SK-N-MC (cell line): ENCODE data around the gene PPP2R2B.

Source experiments
- DNase-seq: peaks from one replicate; pipeline ENCODE4 v3.0.0-alpha.2; 2011; ENCODE audit warnings: low read depth, low spot score
- H3K27ac ChIP-seq: fragments of 200-600 bp; sonication (generic); 2 replicates; pipeline ENCODE4 v1.5.1; 2016; ENCODE audit warnings: mixed run types
- H3K36me3 ChIP-seq: fragments of 200-600 bp; sonication (generic); 2 replicates; pipeline ENCODE4 v1.6.1; 2017; ENCODE audit warnings: antibody characterized with exemption, low read length, mixed read lengths; ENCODE audit not compliant: insufficient read depth
- H3K4me3 ChIP-seq: fragments of 200-600 bp; sonication (generic); 2 replicates; pipeline ENCODE4 v1.5.1; 2016
- H3K9ac ChIP-seq: fragments of 200-600 bp; sonication (generic); 2 replicates; pipeline ENCODE4 v1.8.0; 2017; ENCODE audit warnings: mixed run types, mixed read lengths; ENCODE audit not compliant: insufficient read length
- H3K9me3 ChIP-seq: fragments of 200-600 bp; sonication (generic); 2 replicates; pipeline ENCODE4 v1.6.1; 2017; ENCODE audit warnings: low read depth, mild to moderate bottlenecking, antibody characterized with exemption, low read length, moderate library complexity, mixed read lengths
- EZH2 ChIP-seq: fragments of 200-600 bp; sonication (generic); IDR thresholded peaks from one replicate; pipeline ENCODE4 v1.6.1; 2017; ENCODE audit warnings: antibody characterized with exemption
- FOXP2 ChIP-seq: optimal IDR thresholded peaks from 2 replicates; pipeline ENCODE3; 2011; ENCODE audit warnings: mild to moderate bottlenecking, moderate library complexity; ENCODE audit not compliant: insufficient read depth; ENCODE audit errors: extremely low read length, control extremely low read depth
- POLR2AphosphoS5 ChIP-seq: IDR thresholded peaks from 2 replicates; pipeline ENCODE4 v1.6.1; 2012; ENCODE audit warnings: mild to moderate bottlenecking, low read depth, low read length, borderline replicate concordance

Gene PPP2R2B

GRCh38 chr5:146548781-146549449 lies 329.6 kb downstream of the PPP2R2B start:
- Histone ChIP-seq H3K36me3 (no peaks in the 10 kb centered on the region), H3K4me3 (no peak overlapping the region), H3K9ac (no peak overlapping the region), H3K27ac (no peak overlapping the region), H3K9me3 (no peaks in the 10 kb centered on the region)
- no peak for DNase-seq
- TF ChIP-seq EZH2, result no peak
- no peak for TF ChIP-seq POLR2AphosphoS5

- no peaks in the 10 kb centered on the region for H3K9me3 ChIP-seq
- no peak overlapping the region for H3K4me3 ChIP-seq
- no peak overlapping the region for H3K27ac ChIP-seq
- no peak overlapping the region for H3K9ac ChIP-seq
- H3K36me3 ChIP-seq, result no peaks in the 10 kb centered on the region
- no peak for TF ChIP-seq FOXP2
- no peak for TF ChIP-seq EZH2
- no peak for TF ChIP-seq POLR2AphosphoS5
- no peak for DNase-seq
Measured at GRCh38 chr5:146544232-146544631, 334.3 kb downstream of the PPP2R2B start.

DNA sequence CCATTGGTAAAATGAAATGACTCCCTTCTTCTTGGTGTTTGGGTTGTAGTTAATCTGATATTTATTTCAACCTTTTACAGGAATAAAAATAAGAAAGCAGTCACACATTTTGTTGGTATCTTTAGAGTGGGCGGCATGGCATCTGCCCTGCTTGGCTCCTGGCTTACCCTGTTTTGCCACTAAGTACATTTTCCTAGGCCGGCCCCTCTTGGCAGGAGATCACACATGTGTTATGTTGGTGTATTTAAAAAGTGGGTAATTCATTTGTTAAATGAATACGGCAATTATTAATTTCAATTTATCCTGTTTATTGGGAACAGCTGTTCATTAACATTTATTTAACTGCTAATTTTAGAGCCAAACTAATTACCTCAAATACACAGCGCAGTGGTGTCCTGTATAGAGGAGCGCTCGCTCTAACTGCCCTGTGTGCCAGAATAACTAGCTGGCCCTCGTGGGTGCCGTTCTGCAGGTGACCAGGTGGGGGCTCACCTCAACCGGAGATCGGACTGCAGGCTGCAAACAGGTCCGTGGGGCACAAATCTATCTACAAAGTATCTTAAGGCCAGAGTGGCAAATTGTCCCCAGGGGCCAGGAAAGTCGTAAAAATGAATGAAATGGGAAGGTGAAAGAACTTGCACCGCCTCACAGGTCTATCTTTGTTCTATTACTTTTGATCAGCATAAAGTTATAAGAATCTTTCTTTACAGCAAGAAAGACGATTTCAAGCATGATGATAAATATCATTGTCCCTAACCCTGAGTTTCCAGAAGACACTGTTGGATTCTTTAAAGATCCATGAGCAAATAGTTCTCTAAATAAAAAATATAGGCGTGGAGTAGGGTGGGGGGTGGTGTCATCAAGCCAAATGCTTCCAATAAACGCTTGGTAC lies 336.4 kb downstream of the PPP2R2B start:
- Histone ChIP-seq H3K9ac (no peak overlapping the region), H3K9me3 (no peaks in the 10 kb centered on the region), H3K4me3 (no peak overlapping the region), H3K27ac (no peak overlapping the region), H3K36me3 (no peaks in the 10 kb centered on the region)
- TF ChIP-seq POLR2AphosphoS5 (no peak), FOXP2 (no peak), EZH2 (no peak)
- DNase-seq, result no peak

- TF ChIP-seq POLR2AphosphoS5, result no peak
- no peak for TF ChIP-seq FOXP2
- TF ChIP-seq EZH2, result no peak
- Histone ChIP-seq H3K27ac (no peak overlapping the region), H3K4me3 (no peak overlapping the region), H3K9me3 (no peaks in the 10 kb centered on the region), H3K36me3 (no peaks in the 10 kb centered on the region), H3K9ac (no peak overlapping the region)
- no peak for DNase-seq
Measured at GRCh38 chr5:146540414-146540813, 338.1 kb downstream of the PPP2R2B start.

GRCh38 chr5:146539973-146540372 lies 338.6 kb downstream of the PPP2R2B start:
- no peak overlapping the region for H3K9ac ChIP-seq
- TF ChIP-seq EZH2 (no peak), FOXP2 (no peak), POLR2AphosphoS5 (no peak)
- DNase-seq, result no peak

GRCh38 chr5:146538432-146538831 lies 340.1 kb downstream of the PPP2R2B start:
- no peak overlapping the region for H3K27ac ChIP-seq

More at GRCh38 chr5:146539973-146540372, 338.6 kb downstream of the PPP2R2B start:
- H3K9me3 ChIP-seq, result no peaks in the 10 kb centered on the region
- no peak overlapping the region for H3K27ac ChIP-seq
- no peaks in the 10 kb centered on the region for H3K36me3 ChIP-seq
- no peak overlapping the region for H3K4me3 ChIP-seq

GRCh38 chr5:146533882-146534281 lies 344.7 kb downstream of the PPP2R2B start:
- H3K9ac ChIP-seq, result no peak overlapping the region
- H3K4me3 ChIP-seq, result no peak overlapping the region
- no peak for DNase-seq
- TF ChIP-seq EZH2 (no peak), FOXP2 (no peak), POLR2AphosphoS5 (no peak)
- H3K27ac ChIP-seq, result no peak overlapping the region
- H3K36me3 ChIP-seq, result no peaks in the 10 kb centered on the region
- H3K9me3 ChIP-seq, result no peaks in the 10 kb centered on the region

More at GRCh38 chr5:146538432-146538831, 340.1 kb downstream of the PPP2R2B start:
- no peak overlapping the region for H3K9ac ChIP-seq
- DNase-seq, result no peak
- TF ChIP-seq EZH2 (no peak), FOXP2 (no peak), POLR2AphosphoS5 (no peak)
- H3K36me3 ChIP-seq, result no peaks in the 10 kb centered on the region
- no peaks in the 10 kb centered on the region for H3K9me3 ChIP-seq
- H3K4me3 ChIP-seq, result no peak overlapping the region

DNA sequence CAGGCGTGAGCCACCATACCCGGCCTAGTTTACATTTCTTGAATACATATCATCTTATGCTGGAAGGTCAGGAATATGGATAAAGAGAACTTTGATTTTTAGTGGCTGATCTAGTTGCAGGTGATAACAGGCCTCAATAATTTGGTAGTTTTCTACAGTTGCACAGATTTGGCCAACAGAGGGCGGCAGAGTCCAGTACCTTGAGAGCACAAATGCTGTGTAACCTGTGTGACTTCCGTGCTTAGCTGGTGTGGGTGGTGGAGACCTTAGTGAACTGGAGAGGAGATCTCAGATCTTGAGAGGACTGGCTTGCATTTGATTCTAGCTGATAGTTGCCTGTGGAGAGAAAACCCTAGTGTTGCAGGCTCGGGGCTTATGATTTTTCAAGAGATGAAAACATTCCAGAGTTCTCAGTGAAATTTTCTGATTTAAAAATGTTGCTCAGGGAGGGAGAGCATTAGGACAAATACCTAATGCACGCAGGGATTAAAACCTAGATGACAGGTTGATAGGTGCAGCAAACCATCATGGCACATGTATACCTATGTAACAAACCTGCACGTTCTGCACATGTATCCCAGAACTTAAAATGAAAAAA lies 345.2 kb downstream of the PPP2R2B start:
- H3K9me3 ChIP-seq, result no peaks in the 10 kb centered on the region
- H3K27ac ChIP-seq, result no peak overlapping the region
- DNase-seq, result no peak
- H3K9ac ChIP-seq, result no peak overlapping the region
- no peaks in the 10 kb centered on the region for H3K36me3 ChIP-seq
- TF ChIP-seq EZH2, result no peak
- no peak for TF ChIP-seq FOXP2
- no peak for TF ChIP-seq POLR2AphosphoS5
- H3K4me3 ChIP-seq, result no peak overlapping the region
